ENCODE results near the gene ZNF438. TPM values are rescaled to one million over a fixed set of nuclear protein-coding genes. Genes with fewer than 3 reads are reported as not detected.

Gene ZNF438
- total and polyA plus RNA-seq, 2 of the 8 experiments (the other 6 are each of a cell fraction or from before 2014, with no cell fraction given) = 0.95 to 1.7 TPM

DNA sequence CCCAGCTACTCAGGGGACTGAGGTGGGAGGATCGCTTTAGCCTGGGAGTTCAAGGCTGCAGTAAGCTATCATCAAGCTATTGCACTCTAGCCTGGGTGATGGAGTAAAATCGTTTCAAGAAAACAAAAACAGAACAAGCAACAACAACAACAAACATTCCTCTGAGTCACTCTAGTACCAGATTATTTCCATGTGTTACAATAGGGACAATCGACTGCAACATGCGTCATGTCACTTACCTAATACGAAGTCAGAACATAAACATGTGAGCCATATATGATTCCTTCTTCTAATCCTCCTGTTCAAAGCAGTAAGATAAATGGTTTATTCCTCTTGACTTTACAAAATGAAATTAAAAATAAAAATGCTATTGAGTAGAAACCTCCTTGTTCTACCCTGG is 57.3 kb downstream of the ZNF438 start:
- no peak overlapping the region for H2AK5ac ChIP-seq (ENCODE audit: low read depth, low read length)
- H3K79me1 ChIP-seq (ENCODE audit: low read depth, low read length) = no peaks in the 10 kb centered on the region
- H2BK120ac ChIP-seq (replicated peaks; ENCODE audit: low read depth, low read length) = no peak overlapping the region
- no peak overlapping the region for H2AFZ ChIP-seq (ENCODE audit: low read length)
- H2BK12ac ChIP-seq (ENCODE audit: low read depth, low read length) = no peak overlapping the region
- no peak overlapping the region for H2BK20ac ChIP-seq (ENCODE audit: low read length)
- ChIA-PET CTCF (ENCODE audit: partially characterized antibody) (no interaction called here), POLR2A (ENCODE audit: partially characterized antibody) (no interaction called here)
- H3K4me2 ChIP-seq (ENCODE audit: insufficient read depth in 1 of 2, low read depth in 2 of 2, low read length in 2 of 2) = no peak overlapping the region
- H4K8ac ChIP-seq (ENCODE audit: extremely low read depth, insufficient read depth, low read length) = no peak overlapping the region
- WGBS, 2 experiments (ENCODE audit: extremely low coverage in 1 of 2, insufficient coverage in 1 of 2, insufficient read length in 1 of 2, insufficient replicate concordance in 2 of 2, low coverage in 1 of 2, low lambda C conversion rate in 2 of 2, missing lambda C conversion rate in 1 of 2) = 96% methylated on average over 5 of the region's 5 CpGs; no CpG with 5 or more reads in 1 of the 2 experiments
- no peaks in the 10 kb centered on the region for H3K36me3 ChIP-seq (ENCODE audit: control insufficient read depth in 2 of 4, insufficient read depth in 4 of 4, low read length in 3 of 4)
- H2BK15ac ChIP-seq (ENCODE audit: low read length) = no peak overlapping the region
- H3K9ac ChIP-seq (replicated peaks in 1 of 4; ENCODE audit: extremely low read depth in 1 of 4, low read depth in 3 of 4, low read length in 3 of 4) = no peak overlapping the region
- DNase-seq (ENCODE audit: low read depth in 1 of 2, low spot score in 2 of 2) (no peak), FAIRE-seq (no peak)
- no peak overlapping the region for H3K56ac ChIP-seq (replicated peaks; ENCODE audit: insufficient read length, low read depth, low read length)
- no peak overlapping the region for H3K27ac ChIP-seq (ENCODE audit: low read depth, low read length)
- H3K9me3 ChIP-seq (ENCODE audit: insufficient read depth in 2 of 2, low read depth in 1 of 2, low read length in 1 of 2) = 0 out of 4 replicates have a peak, but pooled peaks cover 0 to 4% of the 10 kb centered on the region in 2 experiments
- no peak overlapping the region for H4K5ac ChIP-seq (ENCODE audit: insufficient read length, low read depth, low read length)
- no peak overlapping the region for H3K18ac ChIP-seq (ENCODE audit: extremely low read depth, low read length)
- no peaks in the 10 kb centered on the region for H3K79me2 ChIP-seq (ENCODE audit: control insufficient read depth in 1 of 2, insufficient read depth in 2 of 2, low read length in 2 of 2)
- TF ChIP-seq YY1 (IDR thresholded peaks at IDR 0.05; ENCODE audit: low read depth, low read length) (no peak), PHF8 (conservative IDR thresholded peaks at IDR 0.05; ENCODE audit: low read depth, low read length) (no peak), CEBPB (IDR thresholded peaks at IDR 0.05; ENCODE audit: low read depth, low read length) (no peak), HDAC6 (IDR thresholded peaks at IDR 0.05; ENCODE audit: low read depth, low read length) (no peak), NANOG (IDR thresholded peaks at IDR 0.05; ENCODE audit: insufficient read depth, low read depth, low read length, poor library complexity, severe bottlenecking) (no peak), CBX5 (IDR thresholded peaks at IDR 0.05; ENCODE audit: low read depth, low read length) (no peak), RAD21 (IDR thresholded peaks at IDR 0.05 in 1 of 2, conservative IDR thresholded peaks at IDR 0.05 in 1 of 2; ENCODE audit: low read depth in 2 of 2, low read length in 2 of 2) (no peak), RBBP5 (IDR thresholded peaks at IDR 0.05; ENCODE audit: borderline replicate concordance, low read depth, low read length) (no peak), SP4 (IDR thresholded peaks at IDR 0.05; ENCODE audit: low read length) (no peak), EP300 (IDR thresholded peaks at IDR 0.05; ENCODE audit: borderline replicate concordance in 1 of 2, low read depth in 2 of 2, low read length in 2 of 2) (no peak)
- TF ChIP-seq, protein P1, sequence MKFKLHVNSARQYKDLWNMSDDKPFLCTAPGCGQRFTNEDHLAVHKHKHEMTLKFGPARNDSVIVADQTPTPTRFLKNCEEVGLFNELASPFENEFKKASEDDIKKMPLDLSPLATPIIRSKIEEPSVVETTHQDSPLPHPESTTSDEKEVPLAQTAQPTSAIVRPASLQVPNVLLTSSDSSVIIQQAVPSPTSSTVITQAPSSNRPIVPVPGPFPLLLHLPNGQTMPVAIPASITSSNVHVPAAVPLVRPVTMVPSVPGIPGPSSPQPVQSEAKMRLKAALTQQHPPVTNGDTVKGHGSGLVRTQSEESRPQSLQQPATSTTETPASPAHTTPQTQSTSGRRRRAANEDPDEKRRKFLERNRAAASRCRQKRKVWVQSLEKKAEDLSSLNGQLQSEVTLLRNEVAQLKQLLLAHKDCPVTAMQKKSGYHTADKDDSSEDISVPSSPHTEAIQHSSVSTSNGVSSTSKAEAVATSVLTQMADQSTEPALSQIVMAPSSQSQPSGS (IDR thresholded peaks at IDR 0.05; ENCODE audit: low read length) = no peak
- no peak overlapping the region for H2BK5ac ChIP-seq (ENCODE audit: low read depth, low read length)
- no peak overlapping the region for H4K91ac ChIP-seq (replicated peaks; ENCODE audit: insufficient read length, low read length)
- no peak overlapping the region for H3K4ac ChIP-seq (replicated peaks; ENCODE audit: insufficient read length, low read depth, low read length)
- H3K23ac ChIP-seq (ENCODE audit: insufficient read length) = no peak overlapping the region
- H4K20me1 ChIP-seq (replicated peaks in 1 of 2; ENCODE audit: control insufficient read depth in 1 of 2, insufficient read depth in 2 of 2, low read length in 2 of 2) = no peaks in the 10 kb centered on the region
- no peak overlapping the region for H3K14ac ChIP-seq (ENCODE audit: insufficient read length)
- no peaks in the 10 kb centered on the region for H3K4me1 ChIP-seq (replicated peaks in 1 of 4; ENCODE audit: control insufficient read depth in 3 of 4, insufficient read depth in 4 of 4, low read length in 3 of 4)
- no peaks in the 10 kb centered on the region for H3K27me3 ChIP-seq (replicated peaks in 1 of 4; ENCODE audit: control insufficient read depth in 3 of 4, extremely low read depth in 1 of 4, insufficient read depth in 3 of 4, low read length in 3 of 4)
- H3K4me3 ChIP-seq (ENCODE audit: extremely low read depth in 1 of 4, insufficient read depth in 2 of 4, low read depth in 3 of 4, low read length in 4 of 4) = no peak overlapping the region
- no peaks in the 10 kb centered on the region for H3K23me2 ChIP-seq (ENCODE audit: low read depth, low read length)
